Activated T-cell treated with anti-CD3 and anti-CD28 coated beads for 1 hour (primary cell): ENCODE measurements around the gene POLR2A.

Source experiments
- DNase-seq: peaks from one replicate; pipeline ENCODE4 v3.0.0-alpha.2; 2020; ENCODE audit warnings: low read depth

Gene POLR2A

DNA sequence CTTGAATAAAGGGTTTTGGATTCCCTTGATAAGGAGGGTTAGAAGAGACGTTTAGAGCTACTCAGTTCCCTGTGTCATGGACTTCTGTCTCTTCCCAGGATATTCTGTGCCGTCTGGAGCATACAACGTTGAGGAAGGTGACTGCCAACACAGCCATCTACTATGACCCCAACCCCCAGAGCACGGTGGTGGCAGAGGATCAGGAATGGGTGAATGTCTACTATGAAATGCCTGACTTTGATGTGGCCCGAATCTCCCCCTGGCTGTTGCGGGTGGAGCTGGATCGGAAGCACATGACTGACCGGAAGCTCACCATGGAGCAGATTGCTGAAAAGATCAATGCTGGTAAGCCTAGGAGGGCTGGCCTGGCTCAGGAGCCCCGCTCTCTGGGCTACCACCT lies 24.7 kb downstream of the POLR2A start:
- no peak for DNase-seq

DNA sequence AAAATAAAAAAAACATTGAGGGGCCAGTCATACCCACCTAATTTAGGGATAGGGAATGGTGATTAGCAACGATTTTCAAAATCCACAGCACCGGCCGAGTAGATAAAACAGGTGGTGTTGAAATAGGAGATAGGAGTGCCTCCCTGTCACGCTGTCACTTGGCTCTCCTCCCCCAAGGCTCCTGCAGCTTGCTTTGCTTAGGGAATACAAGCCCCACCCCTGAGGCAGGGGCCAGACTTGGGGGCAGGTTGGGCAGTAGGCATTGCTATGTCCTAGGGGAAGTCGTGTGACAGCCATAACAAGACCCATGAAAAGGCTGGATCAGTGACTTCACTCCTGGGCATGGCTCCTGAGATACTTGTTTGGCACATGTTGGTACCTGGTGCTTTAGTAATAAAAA lies 25.8 kb downstream of the POLR2A start:
- DNase-seq = no peak

DNA sequence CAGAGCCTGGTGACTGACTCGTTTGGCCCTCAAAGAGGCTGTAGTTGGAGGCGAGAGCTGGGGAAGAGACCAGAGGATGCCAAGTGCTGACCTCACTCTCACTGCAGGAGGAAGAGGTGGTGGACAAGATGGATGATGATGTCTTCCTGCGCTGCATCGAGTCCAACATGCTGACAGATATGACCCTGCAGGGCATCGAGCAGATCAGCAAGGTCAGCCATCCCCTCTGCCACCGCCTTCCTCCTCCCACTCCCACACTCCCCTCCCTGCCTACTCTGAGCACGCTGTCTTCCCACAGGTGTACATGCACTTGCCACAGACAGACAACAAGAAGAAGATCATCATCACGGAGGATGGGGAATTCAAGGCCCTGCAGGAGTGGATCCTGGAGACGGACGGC lies 26.9 kb downstream of the POLR2A start:
- DNase-seq = no peak

- DNase-seq = no peak
Observed at GRCh38 chr17:7512105-7512504, 27.9 kb downstream of the POLR2A start.

GRCh38 chr17:7512824-7513540 lies 28.8 kb downstream of the POLR2A start:
- DNase-seq = no peak

DNA sequence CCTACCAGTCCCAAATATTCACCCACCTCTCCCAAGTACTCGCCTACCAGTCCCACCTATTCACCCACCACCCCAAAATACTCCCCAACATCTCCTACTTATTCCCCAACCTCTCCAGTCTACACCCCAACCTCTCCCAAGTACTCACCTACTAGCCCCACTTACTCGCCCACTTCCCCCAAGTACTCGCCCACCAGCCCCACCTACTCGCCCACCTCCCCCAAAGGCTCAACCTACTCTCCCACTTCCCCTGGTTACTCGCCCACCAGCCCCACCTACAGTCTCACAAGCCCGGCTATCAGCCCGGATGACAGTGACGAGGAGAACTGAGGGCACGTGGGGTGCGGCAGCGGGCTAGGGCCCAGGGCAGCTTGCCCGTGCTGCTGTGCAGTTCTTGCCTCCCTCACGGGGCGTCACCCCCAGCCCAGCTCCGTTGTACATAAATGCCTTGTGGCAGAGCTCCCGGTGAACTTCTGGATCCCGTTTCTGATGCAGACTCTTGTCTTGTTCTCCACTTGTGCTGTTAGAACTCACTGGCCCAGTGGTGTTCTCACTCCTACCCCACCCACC lies 29.8 kb downstream of the POLR2A start:
- DNase-seq = no peak

DNA sequence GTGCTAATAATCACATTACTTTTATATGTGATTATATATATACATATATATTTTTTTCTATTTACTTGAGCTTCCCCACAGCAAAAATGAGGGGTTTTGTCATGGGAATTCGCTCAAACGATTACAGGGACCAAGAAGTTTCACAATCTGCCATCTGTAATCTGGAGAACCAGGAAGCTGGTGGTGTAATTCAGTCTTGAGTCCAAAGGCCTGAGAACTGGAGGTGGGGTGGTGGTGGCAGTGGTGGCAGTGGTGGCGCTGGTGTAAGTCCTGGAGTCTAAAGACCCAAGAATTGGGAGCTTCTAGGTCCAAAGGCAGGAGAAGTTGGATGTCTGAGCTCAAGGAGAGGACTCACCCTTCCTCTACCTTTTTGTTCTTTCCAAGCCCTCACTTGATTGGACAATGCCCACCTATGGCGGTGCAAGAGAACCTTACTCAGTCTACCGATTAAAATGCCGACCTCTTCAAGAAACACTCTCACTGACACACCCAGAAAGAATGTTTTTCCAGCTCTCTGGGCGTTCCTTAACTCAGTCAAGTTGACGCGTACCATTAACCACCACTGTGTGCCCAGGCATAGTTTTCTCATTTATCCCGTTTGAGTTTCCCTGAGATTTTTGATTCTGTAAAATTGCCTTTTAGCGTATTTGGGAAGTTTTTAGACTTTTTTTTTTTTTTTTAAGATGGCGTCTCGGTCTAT lies 31.9 kb downstream of the POLR2A start:
- no peak for DNase-seq

DNA sequence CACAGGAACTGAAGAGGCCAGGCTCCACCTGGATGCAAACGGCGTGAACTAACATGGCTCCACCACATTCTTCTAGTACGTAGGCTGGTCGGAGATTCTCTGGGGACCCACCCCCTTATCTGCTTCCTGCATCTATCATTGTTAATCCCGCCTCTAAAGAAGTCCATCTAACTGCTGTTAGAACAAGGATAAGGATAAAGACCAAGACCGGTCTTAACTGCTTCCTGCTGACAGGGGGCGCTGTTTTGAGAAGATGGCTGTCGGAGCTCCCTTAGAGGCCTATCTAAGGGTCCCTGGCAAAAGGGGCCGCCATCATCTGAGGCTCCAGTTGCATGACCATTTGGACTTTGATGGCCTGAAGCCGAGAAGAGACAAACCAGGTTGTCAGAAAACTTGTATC lies 38.9 kb downstream of the POLR2A start:
- DNase-seq = peak; percentile 46

DNA sequence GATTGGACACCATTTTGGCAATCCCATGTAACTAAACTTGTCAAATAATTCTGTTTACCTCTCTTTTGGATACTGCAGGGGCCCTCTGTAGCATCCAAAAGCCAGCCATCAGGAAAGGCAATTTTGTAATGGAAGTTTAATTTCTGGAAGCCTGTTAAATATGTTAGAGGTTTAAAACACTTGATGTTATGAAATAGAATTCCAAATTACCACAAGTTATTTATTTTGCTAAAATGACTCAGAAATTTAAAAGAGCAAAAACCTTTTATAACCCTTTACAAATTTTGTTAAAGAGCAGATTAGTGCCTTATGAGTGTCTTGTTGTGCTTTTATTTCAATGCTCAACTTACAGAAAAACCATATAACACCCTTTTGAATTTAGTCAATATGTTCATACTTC lies 44.7 kb downstream of the POLR2A start:
- DNase-seq = no peak

- no peak for DNase-seq
Observed at GRCh38 chr17:7530023-7530900, 46.1 kb downstream of the POLR2A start.

DNA sequence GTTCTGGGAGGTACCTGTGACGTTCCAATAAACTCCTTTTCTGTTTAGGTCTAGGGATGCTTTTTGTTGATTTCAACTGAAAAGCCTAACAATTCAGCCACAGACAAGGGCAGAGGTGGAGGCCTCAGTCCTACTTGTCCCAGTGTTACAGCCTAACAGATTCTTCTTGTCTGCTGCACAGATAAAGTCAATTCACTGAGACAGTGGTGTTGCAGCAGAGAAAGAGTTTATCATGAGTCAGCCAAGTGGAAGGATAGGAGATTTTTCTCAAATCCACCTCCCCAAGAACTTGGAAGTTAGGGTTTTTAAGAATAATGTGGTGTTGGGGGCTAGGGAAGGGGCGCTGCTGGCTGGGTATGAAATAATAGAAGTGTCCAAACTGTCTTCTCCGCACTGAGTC lies 53.9 kb downstream of the POLR2A start:
- no peak for DNase-seq

GRCh38 chr17:7538891-7539545 lies 54.9 kb downstream of the POLR2A start:
- no peak for DNase-seq

GRCh38 chr17:7541074-7541621 lies 57.0 kb downstream of the POLR2A start:
- no peak for DNase-seq

- no peak for DNase-seq
Observed at GRCh38 chr17:7544911-7545310, 60.7 kb downstream of the POLR2A start.

DNA sequence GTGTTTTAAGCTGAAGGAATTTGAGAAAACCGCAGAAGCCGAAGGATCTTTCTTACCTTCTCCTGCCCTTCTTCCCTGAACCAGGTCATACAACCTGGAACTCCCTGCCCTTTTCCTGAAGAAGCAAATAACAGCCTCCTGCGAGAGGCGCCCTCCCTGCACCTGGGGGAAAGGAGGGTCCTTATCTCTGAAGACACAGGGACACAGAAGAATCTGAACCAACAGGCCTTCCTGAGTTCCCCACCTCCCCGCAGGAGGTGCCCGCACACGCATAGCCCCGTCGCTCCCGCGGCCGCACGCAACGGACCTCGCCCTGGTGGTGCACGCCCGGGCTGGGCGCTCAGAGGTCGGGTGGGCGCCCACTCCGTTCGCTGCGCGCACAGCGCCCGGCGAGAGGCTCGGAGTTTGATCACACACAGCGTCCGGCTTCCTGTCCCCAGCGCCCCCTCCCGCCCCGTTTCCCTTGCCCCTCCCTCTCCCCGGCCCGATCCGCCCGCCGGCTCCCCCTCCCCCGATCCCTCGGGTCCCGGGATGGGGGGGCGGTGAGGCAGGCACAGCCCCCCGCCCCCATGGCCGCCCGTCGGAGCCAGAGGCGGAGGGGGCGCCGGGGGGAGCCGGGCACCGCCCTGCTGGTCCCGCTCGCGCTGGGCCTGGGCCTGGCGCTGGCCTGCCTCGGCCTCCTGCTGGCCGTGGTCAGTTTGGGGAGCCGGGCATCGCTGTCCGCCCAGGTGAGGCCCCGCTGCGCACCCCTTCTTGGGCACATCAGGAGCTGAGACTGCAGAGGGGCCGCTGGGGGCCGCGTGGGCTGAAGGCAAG lies 64.6 kb downstream of the POLR2A start, which contains the start of gene TNFSF12:
TSS of gene TNFSF12 (plus strand) at position 474 of the 816 bp plus-strand sequence. CDS start at position 570, 96 bp downstream.
- DNase-seq = peak; percentile 51
